Measurements from ENCODE around the gene RAP1GAP. TPM values are rescaled to one million over a fixed set of nuclear protein-coding genes. Genes with fewer than 3 reads are reported as not detected.

Gene RAP1GAP
- total and polyA plus RNA-seq, 9 of the 15 experiments (the other 6 are each of a cell fraction or from before 2014, with no cell fraction given), result 0.29 to 30.2 (median 19.2) TPM

DNA sequence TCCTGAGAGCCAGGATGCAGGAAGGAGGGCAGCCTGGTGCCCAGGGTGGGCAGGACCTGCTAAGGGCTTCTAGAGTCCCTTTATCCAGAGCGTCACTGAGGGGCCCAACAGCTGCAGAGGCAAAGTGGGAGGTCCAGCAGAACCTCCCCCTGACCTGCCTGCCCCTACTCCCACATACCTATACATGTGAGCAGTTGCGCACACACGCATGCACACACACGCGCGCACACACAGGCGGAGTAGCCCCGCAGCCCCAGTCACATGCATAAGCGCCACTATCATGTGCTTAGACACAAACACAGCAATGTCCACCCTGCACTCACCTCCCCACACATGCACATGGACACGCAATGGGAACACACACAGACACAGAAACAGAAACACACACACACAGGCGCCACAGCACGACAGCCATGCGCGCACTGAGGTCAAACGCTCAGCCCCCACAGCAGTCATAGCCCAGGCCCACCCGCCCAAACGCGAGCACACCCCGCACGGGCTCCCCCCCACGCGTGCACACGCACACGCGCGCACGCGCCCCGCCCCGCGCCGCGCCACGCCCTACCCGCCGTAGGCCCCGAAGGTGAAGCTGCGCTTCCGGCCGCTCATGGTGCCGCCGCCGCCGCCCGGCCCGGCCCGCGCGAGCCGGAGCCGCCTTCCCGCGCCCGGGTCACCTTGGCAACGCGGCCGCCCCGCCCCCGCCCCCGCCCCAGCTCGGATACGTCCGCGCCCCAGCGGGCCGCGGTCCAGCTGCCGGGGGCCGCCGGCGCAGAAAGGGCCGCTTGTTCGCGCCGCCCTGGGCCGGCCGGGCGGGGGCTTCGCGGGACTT lies 17.7 kb downstream of the RAP1GAP start (continued):
- TF ChIP-seq, protein P1, sequence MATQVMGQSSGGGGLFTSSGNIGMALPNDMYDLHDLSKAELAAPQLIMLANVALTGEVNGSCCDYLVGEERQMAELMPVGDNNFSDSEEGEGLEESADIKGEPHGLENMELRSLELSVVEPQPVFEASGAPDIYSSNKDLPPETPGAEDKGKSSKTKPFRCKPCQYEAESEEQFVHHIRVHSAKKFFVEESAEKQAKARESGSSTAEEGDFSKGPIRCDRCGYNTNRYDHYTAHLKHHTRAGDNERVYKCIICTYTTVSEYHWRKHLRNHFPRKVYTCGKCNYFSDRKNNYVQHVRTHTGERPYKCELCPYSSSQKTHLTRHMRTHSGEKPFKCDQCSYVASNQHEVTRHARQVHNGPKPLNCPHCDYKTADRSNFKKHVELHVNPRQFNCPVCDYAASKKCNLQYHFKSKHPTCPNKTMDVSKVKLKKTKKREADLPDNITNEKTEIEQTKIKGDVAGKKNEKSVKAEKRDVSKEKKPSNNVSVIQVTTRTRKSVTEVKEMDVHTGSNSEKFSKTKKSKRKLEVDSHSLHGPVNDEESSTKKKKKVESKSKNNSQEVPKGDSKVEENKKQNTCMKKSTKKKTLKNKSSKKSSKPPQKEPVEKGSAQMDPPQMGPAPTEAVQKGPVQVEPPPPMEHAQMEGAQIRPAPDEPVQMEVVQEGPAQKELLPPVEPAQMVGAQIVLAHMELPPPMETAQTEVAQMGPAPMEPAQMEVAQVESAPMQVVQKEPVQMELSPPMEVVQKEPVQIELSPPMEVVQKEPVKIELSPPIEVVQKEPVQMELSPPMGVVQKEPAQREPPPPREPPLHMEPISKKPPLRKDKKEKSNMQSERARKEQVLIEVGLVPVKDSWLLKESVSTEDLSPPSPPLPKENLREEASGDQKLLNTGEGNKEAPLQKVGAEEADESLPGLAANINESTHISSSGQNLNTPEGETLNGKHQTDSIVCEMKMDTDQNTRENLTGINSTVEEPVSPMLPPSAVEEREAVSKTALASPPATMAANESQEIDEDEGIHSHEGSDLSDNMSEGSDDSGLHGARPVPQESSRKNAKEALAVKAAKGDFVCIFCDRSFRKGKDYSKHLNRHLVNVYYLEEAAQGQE (IDR thresholded peaks at IDR 0.05; ENCODE audit: borderline replicate concordance), result peak; percentile 41
- TF ChIP-seq, protein P1 (CRISPR knock-in tag; IDR thresholded peaks at IDR 0.05; ENCODE audit: low read depth), result no peak; the same call in 1 of the 2 replicates
- no peak for TF ChIP-seq TRIM24 (IDR thresholded peaks at IDR 0.05)
- TF ChIP-seq, protein P2, sequence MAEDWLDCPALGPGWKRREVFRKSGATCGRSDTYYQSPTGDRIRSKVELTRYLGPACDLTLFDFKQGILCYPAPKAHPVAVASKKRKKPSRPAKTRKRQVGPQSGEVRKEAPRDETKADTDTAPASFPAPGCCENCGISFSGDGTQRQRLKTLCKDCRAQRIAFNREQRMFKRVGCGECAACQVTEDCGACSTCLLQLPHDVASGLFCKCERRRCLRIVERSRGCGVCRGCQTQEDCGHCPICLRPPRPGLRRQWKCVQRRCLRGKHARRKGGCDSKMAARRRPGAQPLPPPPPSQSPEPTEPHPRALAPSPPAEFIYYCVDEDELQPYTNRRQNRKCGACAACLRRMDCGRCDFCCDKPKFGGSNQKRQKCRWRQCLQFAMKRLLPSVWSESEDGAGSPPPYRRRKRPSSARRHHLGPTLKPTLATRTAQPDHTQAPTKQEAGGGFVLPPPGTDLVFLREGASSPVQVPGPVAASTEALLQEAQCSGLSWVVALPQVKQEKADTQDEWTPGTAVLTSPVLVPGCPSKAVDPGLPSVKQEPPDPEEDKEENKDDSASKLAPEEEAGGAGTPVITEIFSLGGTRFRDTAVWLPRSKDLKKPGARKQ (CRISPR knock-in tag; IDR thresholded peaks at IDR 0.05), result no peak
- peak; percentile 85; the same call in 1 of the 2 replicates for TF ChIP-seq IRF2 (CRISPR knock-in tag; IDR thresholded peaks at IDR 0.05)
- TF ChIP-seq NR1H2 (CRISPR knock-in tag; IDR thresholded peaks at IDR 0.05), result peak; percentile 34; the same call in 1 of the 2 replicates
- TF ChIP-seq NR2F6 (CRISPR knock-in tag; IDR thresholded peaks at IDR 0.05), result 0 out of 2 replicates have a peak, but pooled peaks have one; percentile 43
- TF ChIP-seq ETV5 (CRISPR knock-in tag; IDR thresholded peaks at IDR 0.05; ENCODE audit: low read depth), result 0 out of 2 replicates have a peak, but pooled peaks have one; percentile 16
- TF ChIP-seq MIER1 (IDR thresholded peaks at IDR 0.05; ENCODE audit: low read depth), result peak; percentile 65; the same call in 1 of the 2 replicates
- TF ChIP-seq HOXB6 (CRISPR knock-in tag; IDR thresholded peaks at IDR 0.05; ENCODE audit: borderline replicate concordance), result no peak
- peak; percentile 94 for TF ChIP-seq ZNF740 (CRISPR knock-in tag; IDR thresholded peaks at IDR 0.05)
- TF ChIP-seq ZNF740 (tag; IDR thresholded peaks at IDR 0.05), result peak in 1 of 2 experiments; percentile 85; a peak in 2 of 4 replicates
- peak; percentile 21; the same call in 1 of the 2 replicates for TF ChIP-seq SMAD4 (CRISPR knock-in tag; conservative IDR thresholded peaks at IDR 0.05)
- peak; percentile 80; the same call in 1 of the 2 replicates for TF ChIP-seq HDGF (IDR thresholded peaks at IDR 0.05)
- peak; percentile 23; the same call in 1 of the 2 replicates for TF ChIP-seq ZNF282 (CRISPR knock-in tag; IDR thresholded peaks at IDR 0.05)

Data from K562 (cell line).